Pancreas (tissue), 10 donors: ENCODE measurements around the gene DCP1A. TPM values are rescaled to one million over a fixed set of nuclear protein-coding genes. Genes with fewer than 3 reads are reported as not detected.
"Not testable (repeated sequence)": the region's sequence is repeated elsewhere in the genome, so short reads cannot be mapped to it uniquely, and the experiment has no call there.

ENCODE experiments used
- ATAC-seq, 4 donors: fragments of 200-7000 bp; cut with Tn5 transposase; one replicate each; pipeline versions ENCODE4 v1.8.0 to v1.9.1; 2020; ENCODE audit warnings: mild to moderate bottlenecking in 4 of 4, moderate library complexity in 4 of 4
- DNase-seq, 6 donors: peaks; one replicate each; pipeline ENCODE4 v3.0.0-alpha.2; 2020
- FAIRE-seq: peaks from 2 replicates; lab custom pipeline; 2012; peaks lifted over from hg19 to GRCh38; lab: Jason Lieb, UNC
- H3K27ac ChIP-seq, 4 donors: fragments of 200-600 bp; sonication (generic); 1 replicate in 3 of 4; 2 replicates in 1 of 4; pipeline versions ENCODE4 v1.5.0 to v1.8.0; 2020
- H3K27me3 ChIP-seq, 4 donors: fragments of 200-600 bp; one replicate each; pipeline ENCODE4 v1.8.0; 2021
- H3K36me3 ChIP-seq, 3 donors: fragments of 200-600 bp; sonication (generic) in 1 of 3; one replicate each; pipeline versions ENCODE4 v1.5.0 to v1.8.0; 2020 to 2021
- H3K4me1 ChIP-seq, 3 donors: fragments of 200-600 bp; one replicate each; pipeline ENCODE4 v1.8.0; 2021
- H3K4me3 ChIP-seq, 4 donors: fragments of 200-600 bp; sonication (generic) in 2 of 4; one replicate each; pipeline versions ENCODE4 v1.5.0 to v1.8.0; 2020 to 2021
- H3K9me3 ChIP-seq, 4 donors: fragments of 200-600 bp; one replicate each; pipeline ENCODE4 v1.8.0; 2021
- WGBS, 2 donors: extraction: QIAGEN DNeasy Blood & Tissue Kit; methylation state at CpG; one replicate each; pipeline ENCODE4 v1.1.7; 2013; 5-methylcytosine and 5-hydroxymethylcytosine counted together
- intact Hi-C, 3 donors: fragments of 100-400 bp; cut with DNase I; formaldehyde crosslinking; loops; one replicate each; pipeline versions ENCODE4 v1.11.1 to v1.14.2; 2022
- polyA plus RNA-seq, 2 donors: library from polyadenylated mRNA; stranded (reverse); fragments of 200-250 nt; gene quantifications; one replicate each; pipeline ENCODE4 v1.2.3, GENCODE V29; 2013
- total RNA-seq, 6 donors: library from RNA; stranded (reverse); fragmentation: NEBNext Ultra II Directional in 4 of 6; extraction: Animal tissue kit (Norgen Biotek cat#: 25700) in 4 of 6; gene quantifications; one replicate each; pipeline versions ENCODE4 v1.2.1 to v1.2.4, GENCODE V29; 2021 to 2023
- TF ChIP-seq, protein P1 (sequence below), 4 donors: fragments of 200-600 bp; sonication (generic) in 3 of 4; IDR thresholded peaks; one replicate each; pipeline versions ENCODE4 v1.5.0 to v1.8.0; 2021; ENCODE audit warnings: antibody characterized with exemption in 4 of 4
- donor health status: healthy with polysubstance abuse.
- donor health status: DM: no; HTN: no; CAD: no; lungs with moderate emphysema.
- donor health status: DM: no; HTN: no; CAD: no.
- donor health status: control.
- donor health status: control.
- donor health status: Bipolar disorder and iron deficiency.
- donor health status: DM: yes; HTN: yes; CAD: no.
- donor health status: DM: no; HTN: no; CAD: no.
- donor health status: DM: no; HTN: no; CAD: no.
- donor health status: DM: yes; HTN: yes; CAD: no.

The DCP1A gene
- total and polyA plus RNA-seq, 8 donors = 4.9 to 13.9 (median 6.9) TPM

- WGBS, 2 donors = 38 to 45% methylated on average over 3 of the region's 3 CpGs
- Histone ChIP-seq H3K27ac (no peak overlapping the region), H3K36me3 (peaks cover 0 to 12% (median 5%) of the 10 kb centered on the region in 3 donors), H3K9me3 (no peaks in the 10 kb centered on the region), H3K4me1 (no peaks in the 10 kb centered on the region), H3K4me3 (no peak overlapping the region), H3K27me3 (no peaks in the 10 kb centered on the region)
- TF ChIP-seq, protein P1, sequence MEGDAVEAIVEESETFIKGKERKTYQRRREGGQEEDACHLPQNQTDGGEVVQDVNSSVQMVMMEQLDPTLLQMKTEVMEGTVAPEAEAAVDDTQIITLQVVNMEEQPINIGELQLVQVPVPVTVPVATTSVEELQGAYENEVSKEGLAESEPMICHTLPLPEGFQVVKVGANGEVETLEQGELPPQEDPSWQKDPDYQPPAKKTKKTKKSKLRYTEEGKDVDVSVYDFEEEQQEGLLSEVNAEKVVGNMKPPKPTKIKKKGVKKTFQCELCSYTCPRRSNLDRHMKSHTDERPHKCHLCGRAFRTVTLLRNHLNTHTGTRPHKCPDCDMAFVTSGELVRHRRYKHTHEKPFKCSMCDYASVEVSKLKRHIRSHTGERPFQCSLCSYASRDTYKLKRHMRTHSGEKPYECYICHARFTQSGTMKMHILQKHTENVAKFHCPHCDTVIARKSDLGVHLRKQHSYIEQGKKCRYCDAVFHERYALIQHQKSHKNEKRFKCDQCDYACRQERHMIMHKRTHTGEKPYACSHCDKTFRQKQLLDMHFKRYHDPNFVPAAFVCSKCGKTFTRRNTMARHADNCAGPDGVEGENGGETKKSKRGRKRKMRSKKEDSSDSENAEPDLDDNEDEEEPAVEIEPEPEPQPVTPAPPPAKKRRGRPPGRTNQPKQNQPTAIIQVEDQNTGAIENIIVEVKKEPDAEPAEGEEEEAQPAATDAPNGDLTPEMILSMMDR (IDR thresholded peaks at IDR 0.05) = no peak
- intact Hi-C loops = loop anchor here in 1 of 3 donors (10.0 kb wide), 1 partner anchor 401 kb away; no protein-coding TSS in a partner anchor
- no peak for DNase-seq
- FAIRE-seq = no peak
- ATAC-seq = no peak
Measured at GRCh38 chr3:53303549-53303948, 43.8 kb downstream of the DCP1A start.

DNA sequence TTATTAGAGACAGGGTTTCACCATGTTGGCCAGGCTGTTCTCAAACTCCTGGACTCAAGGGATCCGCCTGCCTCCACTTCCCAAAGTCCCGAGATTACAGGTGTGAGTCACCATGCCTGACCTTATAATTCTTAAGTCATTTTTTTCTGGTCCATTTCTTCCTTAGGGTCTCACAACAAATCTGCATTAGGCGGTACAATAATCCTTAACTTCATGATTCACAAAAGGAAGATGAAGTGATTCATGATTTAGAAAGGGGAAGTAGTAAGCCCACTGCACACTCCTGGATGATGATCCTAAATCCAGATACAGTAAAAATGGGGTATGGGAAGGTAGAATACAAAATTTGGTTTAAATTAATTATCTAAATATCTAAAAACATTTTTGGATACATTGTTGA, 46.5 kb downstream of the DCP1A start:
- DNase-seq (no peak), ATAC-seq (no peak), FAIRE-seq (no peak)
- Histone ChIP-seq H3K9me3 (no peaks in the 10 kb centered on the region), H3K4me1 (no peaks in the 10 kb centered on the region), H3K27ac (no peak overlapping the region), H3K27me3 (no peaks in the 10 kb centered on the region), H3K36me3 (peaks cover 0 to 12% (median 0%) of the 10 kb centered on the region in 3 donors), H3K4me3 (no peak overlapping the region)
- intact Hi-C loops = loop anchor here in 1 of 3 donors (10.0 kb wide), 1 partner anchor 404 kb away; no protein-coding TSS in a partner anchor
- TF ChIP-seq, protein P1 (IDR thresholded peaks at IDR 0.05) = no peak
- WGBS, 2 donors = 94% methylated on average over 3 of the region's 3 CpGs

DNA sequence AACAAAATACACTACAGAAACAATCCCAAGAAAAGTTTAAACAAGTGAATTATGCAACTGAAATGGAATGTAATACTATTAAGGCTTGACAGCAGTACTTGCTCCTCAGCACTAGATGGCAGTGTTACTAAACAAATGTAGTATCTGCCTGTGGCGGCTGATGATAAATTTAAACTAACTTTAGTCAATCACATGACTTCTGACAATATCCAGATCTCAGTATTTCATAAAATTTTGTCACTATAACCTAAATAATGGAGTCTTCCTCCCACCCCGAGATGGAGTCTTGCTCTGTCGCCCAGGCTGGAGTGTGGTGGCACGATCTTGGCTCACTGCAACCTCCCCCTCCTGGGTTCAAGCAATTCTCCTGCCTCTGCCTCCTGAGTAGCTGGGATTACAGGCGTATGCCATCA, 47.7 kb downstream of the DCP1A start:
- not testable (repeated sequence) for H3K27me3 ChIP-seq, H3K4me1 ChIP-seq, H3K4me3 ChIP-seq, DNase-seq, H3K9me3 ChIP-seq, H3K27ac ChIP-seq
- FAIRE-seq (peak; percentile 97), ATAC-seq (peak; percentile 75 to 97 (median 92))
- WGBS, 2 donors = 39 to 44% methylated on average over 5 of the region's 5 CpGs
- peaks cover 0 to 12% (median 0%) of the 10 kb centered on the region in 3 donors for H3K36me3 ChIP-seq
- intact Hi-C loops = loop anchor here in 1 of 3 donors (10.0 kb wide), 1 partner anchor 405 kb away; no protein-coding TSS in a partner anchor
- TF ChIP-seq, protein P1 (IDR thresholded peaks at IDR 0.05) = peak; percentile 75 to 84 (median 81)

DNA sequence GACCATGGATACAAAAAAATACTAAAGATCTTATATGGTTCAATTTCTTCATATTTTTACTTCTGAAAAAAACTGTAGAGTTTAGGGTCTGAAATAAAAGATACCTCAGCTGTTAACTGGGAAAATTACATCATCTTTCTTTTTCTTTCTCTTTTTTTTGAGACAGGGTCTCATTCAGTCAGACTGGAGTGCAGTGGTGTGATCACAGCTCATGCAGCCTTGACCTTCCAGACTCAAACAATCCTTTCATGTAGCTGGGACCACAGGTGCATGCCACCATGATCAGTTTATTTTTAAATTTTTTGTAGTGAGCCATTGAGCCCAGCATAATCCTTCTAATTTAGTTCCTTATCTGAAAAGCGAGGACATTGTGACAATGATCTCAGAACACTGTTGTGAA, 51.9 kb downstream of the DCP1A start:
- intact Hi-C loops = no loop called here
- no peak for FAIRE-seq
- Histone ChIP-seq H3K9me3 (no peaks in the 10 kb centered on the region), H3K27me3 (no peaks in the 10 kb centered on the region), H3K4me1 (no peaks in the 10 kb centered on the region), H3K36me3 (no peaks in the 10 kb centered on the region), H3K4me3 (no peak overlapping the region), H3K27ac (no peak overlapping the region)
- 89 to 97% methylated on average over 1 of the region's 1 CpG for WGBS, 2 donors
- no peak for DNase-seq
- no peak for ATAC-seq
- TF ChIP-seq, protein P1 (IDR thresholded peaks at IDR 0.05) = no peak

DNA sequence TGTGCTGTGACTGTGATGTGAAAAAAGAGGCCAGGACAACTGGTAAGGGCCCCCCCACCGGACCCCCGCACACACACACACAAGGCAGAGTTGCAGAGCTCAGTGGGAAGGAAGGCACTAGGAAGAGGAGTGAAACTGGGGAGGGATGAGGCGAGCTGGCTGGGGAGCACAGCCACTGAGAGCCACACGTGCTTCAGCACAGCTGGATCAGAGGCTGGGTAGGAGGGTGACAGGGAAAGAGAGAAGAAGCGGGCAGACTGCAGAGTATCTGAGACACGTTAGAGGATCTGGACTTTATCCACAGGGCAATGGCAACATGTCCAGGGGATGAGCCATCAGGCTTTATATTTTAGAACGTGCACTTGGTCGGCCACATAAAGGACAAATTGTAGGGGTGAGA, 53.5 kb downstream of the DCP1A start:
- no peaks in the 10 kb centered on the region for H3K27me3 ChIP-seq
- intact Hi-C loops = no loop called here
- no peaks in the 10 kb centered on the region for H3K4me1 ChIP-seq
- no peaks in the 10 kb centered on the region for H3K36me3 ChIP-seq
- DNase-seq (peak in 1 of 6 donors; percentile 9), ATAC-seq (no peak), FAIRE-seq (no peak)
- H3K9me3 ChIP-seq = no peaks in the 10 kb centered on the region
- 90 to 92% methylated on average over 8 of the region's 8 CpGs for WGBS, 2 donors
- H3K4me3 ChIP-seq = no peak overlapping the region
- TF ChIP-seq, protein P1 (IDR thresholded peaks at IDR 0.05) = no peak
- H3K27ac ChIP-seq = no peak overlapping the region
